Cardiac septum (tissue), 1 donor: Measurements from ENCODE around the gene WDR70. TPM values are rescaled to one million over a fixed set of nuclear protein-coding genes. Genes with fewer than 3 reads are reported as not detected.
"Not testable (repeated sequence)": the region's sequence is repeated elsewhere in the genome, so short reads cannot be mapped to it uniquely, and the experiment has no call there.

ENCODE experiments used
- DNase-seq: peaks from one replicate; pipeline ENCODE4 v3.0.0-alpha.2; 2020; ENCODE audit warnings: low spot score
- intact Hi-C: fragments of 100-400 bp; cut with DNase I; formaldehyde crosslinking; loops from one replicate; pipeline ENCODE4 v1.14.0; 2022
- total RNA-seq: library from RNA; stranded (reverse); fragmentation: NEBNext Ultra II Directional; extraction: Animal tissue kit (Norgen Biotek cat#: 25700); gene quantifications from one replicate; pipeline ENCODE4 v1.2.1, GENCODE V29; 2021
- donor health status: DM: no; HTN: no; CAD: no.

Gene WDR70
- total RNA-seq, 1 donor from 2014 or later: 16.0 TPM

- no peak for DNase-seq
- intact Hi-C loops: no loop called here
These were observed 117.9 kb downstream of the WDR70 start for GRCh38 chr5:37496902-37497445.

- intact Hi-C loops: no loop called here
- DNase-seq: no peak
These were observed 122.0 kb downstream of the WDR70 start for GRCh38 chr5:37501152-37501551.

GRCh38 chr5:37506241-37506640 is 127.1 kb downstream of the WDR70 start:
- DNase-seq: no peak
- intact Hi-C loops: no loop called here

DNA sequence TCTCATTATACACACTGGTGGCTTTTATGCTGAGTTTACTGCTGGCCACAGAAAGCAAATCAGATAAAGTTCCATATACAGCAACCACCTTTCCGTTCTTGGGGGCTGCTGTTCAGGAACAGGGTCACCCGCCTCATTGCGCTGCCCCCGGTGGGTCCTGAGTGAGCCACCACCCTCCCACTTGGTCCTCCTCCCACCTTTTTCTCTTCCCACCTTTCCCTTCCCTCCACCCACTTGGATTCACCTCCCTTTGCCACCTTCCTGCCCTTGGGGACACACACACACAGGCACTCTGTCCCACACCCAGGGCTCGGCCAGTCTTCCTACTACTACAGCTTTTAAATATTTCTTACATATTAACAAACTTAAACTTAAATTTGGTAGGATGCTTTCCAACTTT is 127.6 kb downstream of the WDR70 start:
- intact Hi-C loops: no loop called here

DNA sequence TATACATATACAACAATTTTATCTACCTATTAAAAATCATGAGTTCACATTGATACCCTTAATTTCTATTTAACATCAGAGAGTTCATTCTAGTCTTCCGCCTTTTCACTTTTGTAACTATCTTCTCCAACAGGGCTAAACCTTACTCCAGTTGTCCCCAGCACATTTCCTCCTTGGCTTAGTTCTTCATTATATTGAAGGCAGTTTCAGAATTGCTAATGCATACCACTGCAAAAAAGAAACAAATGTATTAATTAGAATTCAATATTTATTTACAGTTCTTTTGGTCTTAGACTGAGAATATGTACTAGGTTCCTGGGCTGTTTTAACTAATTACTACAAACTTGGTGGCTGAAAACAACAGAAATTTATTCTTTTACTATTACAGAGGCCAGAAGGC is 132.5 kb downstream of the WDR70 start:
- no peak for DNase-seq
- intact Hi-C loops: no loop called here

More for the DNA sequence above, 127.6 kb downstream of the WDR70 start:
- DNase-seq: no peak

DNA sequence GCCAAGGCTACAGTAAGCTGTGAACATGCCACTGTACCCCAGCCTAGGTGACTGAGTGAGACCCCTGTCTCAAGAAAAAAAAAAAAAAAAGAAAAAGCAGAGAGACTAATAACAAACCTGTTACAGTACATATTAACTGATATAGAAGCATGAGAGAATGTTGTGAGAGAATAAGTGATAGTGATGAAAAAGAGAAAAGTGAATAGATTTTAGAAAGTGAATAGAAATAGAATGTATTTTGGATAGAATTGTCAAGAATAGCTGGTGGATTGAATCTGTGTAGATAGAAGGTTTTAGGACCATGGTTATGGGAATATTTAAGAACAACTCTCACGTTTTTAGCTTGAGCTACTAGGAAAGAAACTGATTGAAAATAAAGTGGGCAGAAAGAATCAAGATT is 135.8 kb downstream of the WDR70 start:
- DNase-seq: no peak
- intact Hi-C loops: no loop called here

DNA sequence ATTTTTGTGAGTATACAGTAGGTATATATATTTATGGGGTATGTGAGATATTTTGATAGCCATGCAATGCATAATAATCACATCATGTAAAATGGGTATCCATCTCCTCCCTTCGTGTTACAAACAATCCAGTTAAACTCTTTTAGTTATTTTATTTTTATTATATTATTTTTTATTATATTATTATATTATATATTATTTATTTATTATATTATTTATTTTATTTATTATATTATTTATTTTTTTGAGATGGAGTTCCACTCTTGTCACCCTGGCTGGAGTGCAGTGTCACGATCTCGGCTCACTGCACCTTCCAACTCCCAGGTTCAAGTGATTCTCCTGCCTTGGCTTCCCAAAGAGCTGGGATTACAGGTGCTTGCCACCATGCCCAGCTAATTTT is 138.6 kb downstream of the WDR70 start:
- DNase-seq: no peak
- intact Hi-C loops: no loop called here

- intact Hi-C loops: not testable (repeated sequence)
These were observed 139.2 kb downstream of the WDR70 start for GRCh38 chr5:37518356-37518755.

DNA sequence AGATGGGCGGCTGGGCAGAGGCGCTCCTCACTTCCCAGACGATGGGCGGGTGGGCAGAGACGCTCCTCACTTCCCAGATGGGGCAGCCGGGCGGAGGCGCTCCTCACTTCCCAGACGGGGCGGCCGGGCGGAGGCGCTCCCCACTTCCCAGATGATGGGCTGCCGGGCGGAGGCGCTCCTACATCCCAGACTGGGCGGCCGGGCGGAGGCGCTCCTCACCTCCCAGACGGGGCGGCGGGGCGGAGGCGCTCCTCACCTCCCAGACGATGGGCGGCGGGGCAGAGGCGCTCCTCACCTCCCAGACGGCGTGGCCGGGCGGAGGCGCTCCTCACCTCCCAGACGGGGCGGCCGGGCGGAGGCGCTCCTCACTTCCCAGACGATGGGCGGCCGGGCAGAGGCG is 140.2 kb downstream of the WDR70 start:
- intact Hi-C loops: no loop called here
- no peak for DNase-seq

More at GRCh38 chr5:37518356-37518755, 139.2 kb downstream of the WDR70 start:
- DNase-seq: not testable (repeated sequence)

GRCh38 chr5:37519807-37520206 is 140.7 kb downstream of the WDR70 start:
- no peak for DNase-seq
- intact Hi-C loops: no loop called here

DNA sequence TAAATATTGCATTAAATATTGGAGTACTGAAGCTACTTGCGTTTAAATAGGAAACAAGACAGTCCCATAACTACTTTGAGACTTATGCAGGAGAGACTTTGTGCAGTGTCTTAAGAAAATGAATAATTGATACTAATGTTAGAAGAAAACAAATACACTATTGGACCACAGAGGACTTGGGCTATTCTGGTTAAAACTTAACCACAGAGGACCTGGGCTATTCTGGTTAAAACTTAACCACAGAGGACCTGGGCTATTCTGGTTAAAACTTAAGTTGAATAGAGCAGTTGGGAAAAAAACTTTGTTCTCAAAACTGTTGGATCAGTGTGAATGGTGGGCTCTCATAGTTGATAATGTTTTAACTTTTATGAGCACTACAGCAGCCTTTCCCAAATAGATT is 141.7 kb downstream of the WDR70 start:
- intact Hi-C loops: no loop called here
- no peak for DNase-seq

- intact Hi-C loops: no loop called here
- DNase-seq: no peak
These were observed 154.0 kb downstream of the WDR70 start for GRCh38 chr5:37532976-37533740.

DNA sequence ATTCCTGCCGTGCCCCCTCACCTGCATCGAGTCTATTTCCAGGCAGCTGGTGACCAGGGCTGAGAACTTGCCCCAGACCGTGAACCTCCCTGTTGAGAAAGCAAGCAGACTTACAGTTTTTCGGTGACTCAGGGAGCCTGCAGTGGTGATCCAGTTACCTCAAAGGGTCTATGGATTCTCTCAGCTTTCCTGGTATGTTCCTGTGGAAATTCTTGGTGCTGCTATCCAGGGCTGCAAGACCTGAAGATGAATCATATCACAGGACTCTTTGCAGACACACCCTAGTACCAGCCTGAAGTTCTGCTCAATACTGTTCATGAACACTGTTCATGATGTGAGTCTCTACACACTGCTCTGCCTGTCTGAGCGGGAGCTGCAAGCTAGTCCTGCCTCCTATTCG is 154.7 kb downstream of the WDR70 start:
- intact Hi-C loops: no loop called here

DNA sequence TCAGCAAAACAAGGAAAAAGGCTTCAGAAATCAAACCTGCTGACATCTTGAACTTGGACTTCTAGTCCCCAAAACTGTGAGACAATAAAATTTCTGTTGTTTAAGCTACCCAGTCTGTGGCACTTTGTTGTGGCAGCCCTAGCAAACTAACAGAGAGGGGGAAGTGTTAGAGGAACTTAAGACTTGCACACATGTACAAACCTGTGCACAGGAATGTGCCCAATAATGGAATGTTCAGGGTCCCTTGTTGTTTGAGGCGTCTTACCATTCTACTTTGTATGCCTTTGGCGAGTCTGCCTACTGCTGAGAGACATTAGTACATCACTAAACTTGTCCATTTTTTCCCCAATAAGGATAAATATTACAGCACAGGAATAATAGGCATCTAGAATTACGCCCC is 160.3 kb downstream of the WDR70 start:
- DNase-seq: no peak
- intact Hi-C loops: no loop called here

More for the DNA sequence above, 154.7 kb downstream of the WDR70 start:
- DNase-seq: no peak

DNA sequence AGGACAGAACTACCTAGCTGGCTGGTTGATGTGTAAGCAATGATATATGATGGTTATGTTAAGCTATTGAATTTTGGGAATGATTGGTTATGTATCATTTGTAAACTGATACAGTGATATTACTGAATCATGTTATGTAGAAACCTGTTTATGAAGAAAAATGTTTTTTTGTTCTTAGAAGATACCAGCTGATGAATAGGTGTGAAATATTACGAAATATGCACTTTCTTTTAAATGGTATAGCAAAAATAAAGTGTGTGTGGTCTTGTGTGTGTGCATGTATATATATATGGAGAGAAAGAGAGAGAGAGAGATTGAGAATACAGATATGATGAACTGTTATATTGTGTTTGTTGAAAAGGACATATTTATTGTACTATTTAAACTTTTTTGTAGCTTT is 164.1 kb downstream of the WDR70 start:
- no peak for DNase-seq
- intact Hi-C loops: no loop called here

DNA sequence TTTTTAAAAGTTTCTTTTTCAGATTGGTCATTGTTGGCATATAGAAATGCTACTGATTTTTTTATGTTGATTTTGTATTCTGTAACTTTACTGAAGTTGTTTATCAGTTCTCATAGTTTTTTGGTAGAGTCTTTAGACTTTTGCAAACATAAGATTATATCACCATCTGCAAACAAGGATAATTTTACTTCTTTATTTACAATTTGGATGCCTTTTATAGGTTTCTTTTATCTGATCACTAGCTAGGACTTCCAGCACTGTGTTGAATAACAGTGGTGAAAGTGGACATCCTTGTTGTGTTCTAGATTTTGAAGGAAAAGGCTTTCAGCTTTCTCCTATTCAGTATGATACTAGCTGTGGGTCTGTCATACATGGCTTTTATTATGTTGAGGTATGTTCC is 170.3 kb downstream of the WDR70 start:
- intact Hi-C loops: no loop called here
- no peak for DNase-seq

- intact Hi-C loops: no loop called here
- no peak for DNase-seq
These were observed 173.0 kb downstream of the WDR70 start for GRCh38 chr5:37552161-37552560.

GRCh38 chr5:37552770-37553719 is 173.9 kb downstream of the WDR70 start:
- DNase-seq: no peak
- intact Hi-C loops: no loop called here

GRCh38 chr5:37553720-37554404 is 174.7 kb downstream of the WDR70 start:
- no peak for DNase-seq
- intact Hi-C loops: no loop called here

DNA sequence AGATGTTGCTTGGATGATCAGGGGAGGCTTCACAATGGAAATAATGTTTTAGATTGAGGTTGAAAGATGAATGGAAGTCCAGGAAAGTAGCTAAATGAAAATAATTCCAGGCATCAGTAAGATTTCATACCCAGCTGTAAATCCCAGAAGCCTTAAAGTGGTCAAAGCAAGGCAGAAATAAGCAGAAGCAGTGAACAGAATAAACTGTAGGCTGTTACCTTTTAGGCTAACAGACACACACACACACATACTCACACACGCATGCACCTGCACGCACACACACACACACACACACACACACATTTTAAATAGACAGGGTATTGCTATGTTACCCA is 175.3 kb downstream of the WDR70 start:
- intact Hi-C loops: no loop called here
- DNase-seq: no peak
